Suprapubic skin (tissue), 4 donors: Measurements from ENCODE around the gene SHF. TPM values are rescaled to one million over a fixed set of nuclear protein-coding genes. Genes with fewer than 3 reads are reported as not detected.

Experiments used
- DNase-seq, 2 donors: peaks; one replicate each; pipeline ENCODE4 v3.0.0-alpha.2; 2019; ENCODE audit warnings: low spot score in 2 of 2
- H3K27ac ChIP-seq: fragments of 200-600 bp; sonication (generic); one replicate; pipeline ENCODE4 v1.5.1; 2019
- H3K27me3 ChIP-seq: fragments of 200-600 bp; sonication (generic); one replicate; pipeline ENCODE4 v1.5.1; 2019
- H3K36me3 ChIP-seq: fragments of 200-600 bp; sonication (generic); one replicate; pipeline ENCODE4 v1.5.1; 2019
- H3K4me1 ChIP-seq: fragments of 200-600 bp; sonication (generic); one replicate; pipeline ENCODE4 v1.5.1; 2019
- H3K4me3 ChIP-seq: fragments of 200-600 bp; sonication (generic); one replicate; pipeline ENCODE4 v1.5.1; 2019; ENCODE audit warnings: mild to moderate bottlenecking
- H3K9me3 ChIP-seq: fragments of 200-600 bp; sonication (generic); one replicate; pipeline ENCODE4 v1.5.1; 2019
- EP300 ChIP-seq: sonication (generic); formaldehyde crosslinking; IDR thresholded peaks from one replicate; pipeline ENCODE4 v1.6.1; 2017; ENCODE audit warnings: antibody characterized with exemption
- POLR2A ChIP-seq, 2 donors: fragments of 450-650 bp; IDR thresholded peaks; one replicate each; pipeline ENCODE4 v1.6.1; 2017; ENCODE audit warnings: antibody characterized with exemption in 2 of 2, mild to moderate bottlenecking in 2 of 2, moderate library complexity in 2 of 2
- POLR2AphosphoS5 ChIP-seq, 3 donors: sonication (generic); formaldehyde crosslinking; IDR thresholded peaks; one replicate each; pipeline ENCODE4 v1.6.1; 2017; ENCODE audit warnings: antibody characterized with exemption in 3 of 3
- WGBS: methylation state at CpG from one replicate; pipeline ENCODE4 v1.1.5; 2018; 5-methylcytosine and 5-hydroxymethylcytosine counted together
- total RNA-seq, 4 donors: library from RNA; depleted of rRNA; stranded (reverse); fragments of >200 nt; gene quantifications; one replicate each; pipeline ENCODE4 v1.1.0, GENCODE V29; 2016
- TF ChIP-seq, protein P1 (sequence below), 2 donors: fragments of 200-600 bp in 1 of 2; fragments of 450-650 bp in 1 of 2; sonication (generic) in 1 of 2; IDR thresholded peaks; one replicate each; pipeline ENCODE4 v1.5.1; 2016 to 2019; ENCODE audit warnings: antibody characterized with exemption in 2 of 2, mild to moderate bottlenecking in 1 of 2, moderate library complexity in 1 of 2

Gene SHF
- total RNA-seq, 4 donors from 2014 or later, result 5.4 to 11.9 (median 8.6) TPM

DNA sequence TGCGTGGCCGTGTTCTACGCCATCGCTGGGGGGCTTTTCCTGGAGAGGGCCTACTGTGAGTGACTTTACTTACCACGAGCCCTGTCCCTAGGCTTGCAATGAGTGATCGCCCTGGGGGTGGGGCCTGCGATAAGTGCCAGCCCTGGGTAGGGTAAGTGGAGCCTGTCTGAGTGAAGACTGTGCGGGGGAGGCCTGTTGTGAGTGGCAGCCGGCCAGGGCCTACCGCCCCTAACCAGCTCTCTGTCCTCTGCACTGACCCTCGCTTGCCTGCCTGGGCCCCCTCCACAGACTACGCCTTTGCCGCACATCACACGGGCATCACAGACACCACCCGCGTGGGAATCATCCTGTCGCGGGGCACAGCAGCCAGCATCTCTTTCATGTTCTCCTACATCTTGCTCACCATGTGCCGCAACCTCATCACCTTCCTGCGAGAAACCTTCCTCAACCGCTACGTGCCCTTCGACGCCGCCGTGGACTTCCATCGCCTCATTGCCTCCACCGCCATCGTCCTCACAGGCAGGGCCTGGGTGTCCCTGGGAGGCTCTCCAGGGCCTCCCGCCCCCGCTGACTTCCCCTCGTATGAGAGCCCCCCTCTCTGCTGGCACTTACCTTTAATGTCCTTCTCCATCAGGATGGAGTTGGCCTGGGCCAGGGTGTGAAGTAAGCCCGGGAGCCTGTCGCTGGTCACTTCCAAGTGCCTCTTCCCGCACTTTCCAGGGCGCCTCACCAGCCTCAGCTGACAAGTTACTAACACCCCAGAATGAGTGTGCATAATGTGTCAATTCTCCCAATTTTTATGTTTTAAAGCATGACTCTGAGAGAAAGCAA, 35.6 kb downstream of the SHF start:
- H3K4me3 ChIP-seq, result no peak overlapping the region
- no peaks in the 10 kb centered on the region for H3K9me3 ChIP-seq
- peaks cover 11% of the 10 kb centered on the region for H3K4me1 ChIP-seq
- no peak overlapping the region for H3K27ac ChIP-seq
- no peaks in the 10 kb centered on the region for H3K27me3 ChIP-seq
- DNase-seq, result no peak
- TF ChIP-seq, protein P1, sequence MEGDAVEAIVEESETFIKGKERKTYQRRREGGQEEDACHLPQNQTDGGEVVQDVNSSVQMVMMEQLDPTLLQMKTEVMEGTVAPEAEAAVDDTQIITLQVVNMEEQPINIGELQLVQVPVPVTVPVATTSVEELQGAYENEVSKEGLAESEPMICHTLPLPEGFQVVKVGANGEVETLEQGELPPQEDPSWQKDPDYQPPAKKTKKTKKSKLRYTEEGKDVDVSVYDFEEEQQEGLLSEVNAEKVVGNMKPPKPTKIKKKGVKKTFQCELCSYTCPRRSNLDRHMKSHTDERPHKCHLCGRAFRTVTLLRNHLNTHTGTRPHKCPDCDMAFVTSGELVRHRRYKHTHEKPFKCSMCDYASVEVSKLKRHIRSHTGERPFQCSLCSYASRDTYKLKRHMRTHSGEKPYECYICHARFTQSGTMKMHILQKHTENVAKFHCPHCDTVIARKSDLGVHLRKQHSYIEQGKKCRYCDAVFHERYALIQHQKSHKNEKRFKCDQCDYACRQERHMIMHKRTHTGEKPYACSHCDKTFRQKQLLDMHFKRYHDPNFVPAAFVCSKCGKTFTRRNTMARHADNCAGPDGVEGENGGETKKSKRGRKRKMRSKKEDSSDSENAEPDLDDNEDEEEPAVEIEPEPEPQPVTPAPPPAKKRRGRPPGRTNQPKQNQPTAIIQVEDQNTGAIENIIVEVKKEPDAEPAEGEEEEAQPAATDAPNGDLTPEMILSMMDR (IDR thresholded peaks at IDR 0.05), result no peak
- TF ChIP-seq EP300, result no peak
- no peak for TF ChIP-seq POLR2AphosphoS5 (IDR thresholded peaks at IDR 0.05)
- no peak for TF ChIP-seq POLR2A (IDR thresholded peaks at IDR 0.05)
- WGBS, result 94% methylated on average over 35 of the region's 36 CpGs
- peaks cover 35% of the 10 kb centered on the region for H3K36me3 ChIP-seq

DNA sequence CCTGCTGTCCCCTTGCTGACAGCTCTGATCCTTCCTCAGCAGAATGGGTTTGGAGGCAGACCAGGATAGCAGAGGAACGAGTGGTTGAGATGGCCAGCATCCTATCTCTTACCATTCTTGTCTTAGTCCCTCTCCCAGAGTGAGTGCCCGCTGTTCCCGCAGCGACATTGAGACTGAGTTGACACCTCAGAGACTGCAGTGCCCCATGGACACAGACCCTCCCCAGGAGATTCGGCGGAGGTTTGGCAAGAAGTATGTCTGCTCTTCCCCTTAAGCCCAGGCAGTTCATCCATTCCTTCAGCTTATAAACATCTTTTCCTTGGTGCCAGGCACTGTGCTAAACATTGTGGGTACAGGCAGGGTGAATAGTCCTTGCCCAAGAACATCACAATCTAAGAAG, 36.8 kb downstream of the SHF start:
- Histone ChIP-seq H3K27me3 (no peaks in the 10 kb centered on the region), H3K36me3 (peaks cover 30% of the 10 kb centered on the region), H3K4me1 (peaks cover 10% of the 10 kb centered on the region), H3K4me3 (no peak overlapping the region), H3K9me3 (no peaks in the 10 kb centered on the region), H3K27ac (no peak overlapping the region)
- 96% methylated on average over 4 of the region's 6 CpGs for WGBS
- no peak for DNase-seq
- TF ChIP-seq POLR2A (IDR thresholded peaks at IDR 0.05), result no peak
- no peak for TF ChIP-seq POLR2AphosphoS5 (IDR thresholded peaks at IDR 0.05)
- TF ChIP-seq, protein P1 (IDR thresholded peaks at IDR 0.05), result no peak
- no peak for TF ChIP-seq EP300

DNA sequence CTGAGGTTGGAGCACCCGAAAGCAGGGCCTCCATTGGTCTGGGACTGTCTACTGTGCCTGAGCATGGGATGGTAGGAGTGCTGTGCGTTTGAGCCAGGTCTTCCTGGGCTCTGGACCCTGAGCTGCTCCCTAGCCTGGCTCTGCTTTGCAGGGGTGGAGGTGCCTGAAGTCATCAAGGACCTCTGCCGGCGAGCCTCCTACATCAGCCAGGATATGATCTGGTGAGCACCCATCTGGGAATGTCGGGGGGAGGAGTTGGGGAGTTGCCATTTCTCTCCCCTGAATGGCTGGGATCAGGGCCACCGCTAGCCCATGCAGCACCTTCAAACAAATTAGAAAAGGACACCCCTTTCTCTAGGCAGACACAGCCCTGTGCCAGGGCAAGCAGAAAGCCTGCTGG, 37.3 kb downstream of the SHF start:
- H3K9me3 ChIP-seq, result no peaks in the 10 kb centered on the region
- H3K4me3 ChIP-seq, result no peak overlapping the region
- no peak for DNase-seq
- H3K27me3 ChIP-seq, result no peaks in the 10 kb centered on the region
- no CpG with 5 or more reads among the region's 6 CpGs for WGBS
- TF ChIP-seq POLR2AphosphoS5 (IDR thresholded peaks at IDR 0.05) (no peak), POLR2A (IDR thresholded peaks at IDR 0.05) (no peak), EP300 (no peak)
- TF ChIP-seq, protein P1 (IDR thresholded peaks at IDR 0.05), result no peak
- H3K4me1 ChIP-seq, result peaks cover 14% of the 10 kb centered on the region
- peaks cover 30% of the 10 kb centered on the region for H3K36me3 ChIP-seq
- H3K27ac ChIP-seq, result no peak overlapping the region

DNA sequence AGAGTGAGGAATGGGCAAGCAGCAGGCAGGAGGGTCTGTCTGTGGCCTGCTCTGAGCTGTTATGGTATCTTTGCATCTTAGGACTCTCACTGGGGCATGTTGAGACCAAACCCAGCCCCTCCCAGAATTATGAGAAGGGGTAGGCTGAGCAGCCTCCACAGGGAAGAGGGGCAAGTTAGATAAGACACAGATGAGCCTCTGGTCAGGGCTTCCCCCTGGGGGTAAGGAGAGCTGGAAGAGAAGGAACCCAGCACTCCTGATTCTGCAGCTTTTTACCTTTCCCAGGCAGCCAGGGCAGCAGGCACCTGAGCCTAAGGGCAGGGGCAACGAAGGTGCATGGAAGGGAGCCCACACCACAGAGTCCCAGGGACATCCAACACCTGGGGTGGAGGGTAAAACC, 38.7 kb downstream of the SHF start:
- no peak for DNase-seq
- 40% methylated on average over 1 of the region's 1 CpG for WGBS
- peaks cover 30% of the 10 kb centered on the region for H3K36me3 ChIP-seq

More for the DNA sequence above, 38.7 kb downstream of the SHF start:
- Histone ChIP-seq H3K4me3 (no peak overlapping the region), H3K27ac (no peak overlapping the region), H3K9me3 (no peaks in the 10 kb centered on the region), H3K27me3 (no peaks in the 10 kb centered on the region), H3K4me1 (peaks cover 14% of the 10 kb centered on the region)
- TF ChIP-seq POLR2AphosphoS5 (IDR thresholded peaks at IDR 0.05) (no peak), EP300 (no peak), POLR2A (IDR thresholded peaks at IDR 0.05) (no peak)
- TF ChIP-seq, protein P1 (IDR thresholded peaks at IDR 0.05), result no peak
